PFSK-1 (cell line): ENCODE measurements around the gene DNPEP.

Experiments used
- FOXP2 ChIP-seq: optimal IDR thresholded peaks from 2 replicates; pipeline ENCODE3; 2011; ENCODE audit warnings: borderline replicate concordance, control low read depth, inconsistent platforms; ENCODE audit not compliant: insufficient read depth; ENCODE audit errors: extremely low read length, extremely low read depth
- POLR2AphosphoS5 ChIP-seq: IDR thresholded peaks from 2 replicates; pipeline ENCODE4 v1.6.1; 2012; ENCODE audit warnings: low read depth, mild to moderate bottlenecking, control low read depth, low read length, moderate library complexity
- REST ChIP-seq, 2 experiments: IDR thresholded peaks; 2 replicates each; pipeline versions ENCODE4 v1.6.1 to v1.8.0; 2011 to 2012; ENCODE audit warnings: low read depth in 2 of 2, low read length in 2 of 2, control low read depth in 1 of 2, inconsistent platforms in 1 of 2, mild to moderate bottlenecking in 1 of 2, moderate library complexity in 1 of 2; ENCODE audit not compliant: insufficient read depth in 1 of 2
- SIN3A ChIP-seq: IDR thresholded peaks from 2 replicates; pipeline ENCODE4 v1.6.1; 2012; ENCODE audit warnings: mild to moderate bottlenecking, low read length, moderate library complexity, borderline replicate concordance; ENCODE audit not compliant: insufficient read depth
- TAF1 ChIP-seq: IDR thresholded peaks from 2 replicates; pipeline ENCODE4 v1.6.1; 2012; ENCODE audit warnings: low read length, control low read depth, borderline replicate concordance; ENCODE audit not compliant: insufficient read depth

DNPEP gene

GRCh38 chr2:219369447-219369861, 18.3 kb downstream of the DNPEP start:
- TF ChIP-seq FOXP2 = no peak
- TF ChIP-seq SIN3A = no peak
- TF ChIP-seq REST (IDR thresholded peaks at IDR 0.05; ENCODE audit: insufficient read depth in 1 of 2, low read depth in 2 of 2, low read length in 2 of 2) = no peak
- no peak for TF ChIP-seq TAF1
- TF ChIP-seq POLR2AphosphoS5 = no peak

- TF ChIP-seq SIN3A (no peak), POLR2AphosphoS5 (no peak), TAF1 (no peak), FOXP2 (no peak), REST (IDR thresholded peaks at IDR 0.05; ENCODE audit: insufficient read depth in 1 of 2, low read depth in 2 of 2, low read length in 2 of 2) (no peak)
These were observed 19.0 kb downstream of the DNPEP start for GRCh38 chr2:219368690-219369191.

- TF ChIP-seq FOXP2 (no peak), REST (IDR thresholded peaks at IDR 0.05; ENCODE audit: insufficient read depth in 1 of 2, low read depth in 2 of 2, low read length in 2 of 2) (no peak), SIN3A (no peak), TAF1 (no peak), POLR2AphosphoS5 (no peak)
These were observed 25.1 kb downstream of the DNPEP start for GRCh38 chr2:219362524-219363164.

GRCh38 chr2:219362072-219362471, 25.6 kb downstream of the DNPEP start:
- TF ChIP-seq FOXP2 = no peak
- TF ChIP-seq TAF1 = no peak
- no peak for TF ChIP-seq POLR2AphosphoS5
- TF ChIP-seq SIN3A = no peak
- TF ChIP-seq REST (IDR thresholded peaks at IDR 0.05; ENCODE audit: insufficient read depth in 1 of 2, low read depth in 2 of 2, low read length in 2 of 2) = no peak
